ENCODE results near the gene SLC39A2. TPM values are rescaled to one million over a fixed set of nuclear protein-coding genes. Genes with fewer than 3 reads are reported as not detected.

SLC39A2 gene
- total and polyA plus RNA-seq, 9 of the 15 experiments (the other 6 are each of a cell fraction or from before 2014, with no cell fraction given) = 0.06 to 0.09 TPM; not detected in 7

GRCh38 chr14:20970983-20971704 lies 27.9 kb upstream of the SLC39A2 start (continued):
- TF ChIP-seq SAP30 (IDR thresholded peaks at IDR 0.05; ENCODE audit: borderline replicate concordance, insufficient read depth, low read depth, low read length, poor library complexity, severe bottlenecking) (no peak), ETS2 (tag; IDR thresholded peaks at IDR 0.05; ENCODE audit: borderline replicate concordance, poor library complexity, severe bottlenecking) (no peak), CEBPG (CRISPR knock-in tag; IDR thresholded peaks at IDR 0.05) (no peak), CEBPG (tag; conservative IDR thresholded peaks at IDR 0.05 in 1 of 2, IDR thresholded peaks at IDR 0.05 in 1 of 2) (no peak), ZNF764 (CRISPR knock-in tag; IDR thresholded peaks at IDR 0.05; ENCODE audit: low read depth) (no peak), ZNF696 (CRISPR knock-in tag; conservative IDR thresholded peaks at IDR 0.05) (no peak), IRF2 (CRISPR knock-in tag; IDR thresholded peaks at IDR 0.05) (no peak), FOXA3 (CRISPR knock-in tag; conservative IDR thresholded peaks at IDR 0.05 in 1 of 2, IDR thresholded peaks at IDR 0.05 in 1 of 2) (no peak), DPF2 (IDR thresholded peaks at IDR 0.05) (no peak), TBP (optimal IDR thresholded peaks at IDR 0.05; ENCODE audit: low read depth, low read length) (peak; percentile 38), TCFL5 (CRISPR knock-in tag; conservative IDR thresholded peaks at IDR 0.05) (no peak), ZNF143 (CRISPR knock-in tag; IDR thresholded peaks at IDR 0.05) (no peak), TRIM25 (IDR thresholded peaks at IDR 0.05; ENCODE audit: borderline replicate concordance) (no peak), ZNF224 (CRISPR knock-in tag; IDR thresholded peaks at IDR 0.05) (no peak), ZBTB33 (CRISPR knock-in tag; IDR thresholded peaks at IDR 0.05) (no peak), TOE1 (IDR thresholded peaks at IDR 0.05; ENCODE audit: borderline replicate concordance) (no peak), TOE1 (CRISPR knock-in tag; IDR thresholded peaks at IDR 0.05; ENCODE audit: borderline replicate concordance, low read depth) (no peak), ATF7 (IDR thresholded peaks at IDR 0.05) (no peak), SAFB2 (IDR thresholded peaks at IDR 0.05; ENCODE audit: borderline replicate concordance, low read depth, low read length, severe bottlenecking) (no peak), SMAD1 (IDR thresholded peaks at IDR 0.05; ENCODE audit: low read depth, low read length, partially characterized antibody) (no peak), ZNF133 (CRISPR knock-in tag; IDR thresholded peaks at IDR 0.05) (no peak), SMARCA5 (IDR thresholded peaks at IDR 0.05) (no peak), XRCC5 (IDR thresholded peaks at IDR 0.05; ENCODE audit: low read depth, low read length) (peak; percentile 72), NCOA2 (IDR thresholded peaks at IDR 0.05; ENCODE audit: partially characterized antibody in 2 of 2) (no peak), PCBP2 (IDR thresholded peaks at IDR 0.05; ENCODE audit: low read depth, low read length, poor library complexity, severe bottlenecking) (no peak), GABPB2 (CRISPR knock-in tag; conservative IDR thresholded peaks at IDR 0.05) (no peak), CBFA2T3 (IDR thresholded peaks at IDR 0.05) (no peak)

Data from K562 (cell line).